ENCODE data around the gene MALL.

- TF ChIP-seq CTCF (IDR thresholded peaks at IDR 0.05; ENCODE audit: low read depth, low read length, missing input control) (no peak), HNF4G (IDR thresholded peaks at IDR 0.05) (no peak), JUND (IDR thresholded peaks at IDR 0.05) (no peak), MAX (IDR thresholded peaks at IDR 0.05) (no peak), SP1 (IDR thresholded peaks at IDR 0.05) (no peak), ATF3 (IDR thresholded peaks at IDR 0.05) (no peak), GABPA (IDR thresholded peaks at IDR 0.05 in 1 of 2, conservative IDR thresholded peaks at IDR 0.05 in 1 of 2) (no peak), REST (IDR thresholded peaks at IDR 0.05) (no peak), TAF1 (conservative IDR thresholded peaks at IDR 0.05) (no peak), RAD21 (IDR thresholded peaks at IDR 0.05) (no peak)
These were observed 18.4 kb upstream of the MALL start for GRCh38 chr2:110134025-110134424.

All from liver (tissue), 3 donors.